ENCODE measurements around the gene GNB1L. TPM values are rescaled to one million over a fixed set of nuclear protein-coding genes. Genes with fewer than 3 reads are reported as not detected.

The GNB1L gene
- total and polyA plus RNA-seq, 2 of the 13 experiments (the other 11 are each of a cell fraction or from before 2014, with no cell fraction given) = 2.5 to 7.4 TPM

DNA sequence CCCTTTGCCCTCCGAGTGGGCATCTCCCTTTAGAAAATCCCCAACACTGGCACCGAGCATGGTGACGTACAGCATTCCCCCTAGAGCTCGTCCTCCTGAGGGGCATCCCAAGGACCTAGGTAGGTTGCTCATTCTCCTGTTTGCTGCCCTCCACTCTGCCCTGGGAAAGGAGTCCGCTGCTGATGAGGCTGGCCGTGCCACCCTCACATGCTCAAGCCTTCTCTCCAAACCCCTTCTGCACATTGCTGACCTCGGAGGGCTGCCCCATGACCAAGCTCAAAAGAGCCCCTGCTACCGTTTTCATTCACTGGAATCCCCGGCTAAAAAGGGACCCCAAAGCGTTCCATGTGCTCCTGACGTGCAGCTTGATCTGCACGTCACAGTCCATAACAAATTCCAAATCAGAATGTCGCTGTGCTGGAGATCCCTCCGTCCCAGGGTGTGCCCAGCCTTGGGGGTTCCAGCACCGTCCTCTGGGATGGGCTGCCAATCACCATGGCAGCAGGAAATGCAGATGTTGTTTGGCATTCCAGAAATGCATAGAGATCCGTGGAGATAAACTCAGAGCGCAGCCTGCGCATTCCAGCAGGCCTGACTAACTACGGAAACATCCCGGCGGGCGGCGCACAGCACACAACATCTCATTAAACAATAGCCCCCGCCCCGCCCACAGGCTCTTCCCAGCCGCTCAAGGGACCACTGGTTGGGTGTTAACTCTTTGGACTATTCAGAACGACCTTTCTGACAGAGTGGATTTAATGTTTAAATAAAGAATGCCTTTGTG, 26.3 kb upstream of the GNB1L start (continued):
- TF ChIP-seq, protein P1, sequence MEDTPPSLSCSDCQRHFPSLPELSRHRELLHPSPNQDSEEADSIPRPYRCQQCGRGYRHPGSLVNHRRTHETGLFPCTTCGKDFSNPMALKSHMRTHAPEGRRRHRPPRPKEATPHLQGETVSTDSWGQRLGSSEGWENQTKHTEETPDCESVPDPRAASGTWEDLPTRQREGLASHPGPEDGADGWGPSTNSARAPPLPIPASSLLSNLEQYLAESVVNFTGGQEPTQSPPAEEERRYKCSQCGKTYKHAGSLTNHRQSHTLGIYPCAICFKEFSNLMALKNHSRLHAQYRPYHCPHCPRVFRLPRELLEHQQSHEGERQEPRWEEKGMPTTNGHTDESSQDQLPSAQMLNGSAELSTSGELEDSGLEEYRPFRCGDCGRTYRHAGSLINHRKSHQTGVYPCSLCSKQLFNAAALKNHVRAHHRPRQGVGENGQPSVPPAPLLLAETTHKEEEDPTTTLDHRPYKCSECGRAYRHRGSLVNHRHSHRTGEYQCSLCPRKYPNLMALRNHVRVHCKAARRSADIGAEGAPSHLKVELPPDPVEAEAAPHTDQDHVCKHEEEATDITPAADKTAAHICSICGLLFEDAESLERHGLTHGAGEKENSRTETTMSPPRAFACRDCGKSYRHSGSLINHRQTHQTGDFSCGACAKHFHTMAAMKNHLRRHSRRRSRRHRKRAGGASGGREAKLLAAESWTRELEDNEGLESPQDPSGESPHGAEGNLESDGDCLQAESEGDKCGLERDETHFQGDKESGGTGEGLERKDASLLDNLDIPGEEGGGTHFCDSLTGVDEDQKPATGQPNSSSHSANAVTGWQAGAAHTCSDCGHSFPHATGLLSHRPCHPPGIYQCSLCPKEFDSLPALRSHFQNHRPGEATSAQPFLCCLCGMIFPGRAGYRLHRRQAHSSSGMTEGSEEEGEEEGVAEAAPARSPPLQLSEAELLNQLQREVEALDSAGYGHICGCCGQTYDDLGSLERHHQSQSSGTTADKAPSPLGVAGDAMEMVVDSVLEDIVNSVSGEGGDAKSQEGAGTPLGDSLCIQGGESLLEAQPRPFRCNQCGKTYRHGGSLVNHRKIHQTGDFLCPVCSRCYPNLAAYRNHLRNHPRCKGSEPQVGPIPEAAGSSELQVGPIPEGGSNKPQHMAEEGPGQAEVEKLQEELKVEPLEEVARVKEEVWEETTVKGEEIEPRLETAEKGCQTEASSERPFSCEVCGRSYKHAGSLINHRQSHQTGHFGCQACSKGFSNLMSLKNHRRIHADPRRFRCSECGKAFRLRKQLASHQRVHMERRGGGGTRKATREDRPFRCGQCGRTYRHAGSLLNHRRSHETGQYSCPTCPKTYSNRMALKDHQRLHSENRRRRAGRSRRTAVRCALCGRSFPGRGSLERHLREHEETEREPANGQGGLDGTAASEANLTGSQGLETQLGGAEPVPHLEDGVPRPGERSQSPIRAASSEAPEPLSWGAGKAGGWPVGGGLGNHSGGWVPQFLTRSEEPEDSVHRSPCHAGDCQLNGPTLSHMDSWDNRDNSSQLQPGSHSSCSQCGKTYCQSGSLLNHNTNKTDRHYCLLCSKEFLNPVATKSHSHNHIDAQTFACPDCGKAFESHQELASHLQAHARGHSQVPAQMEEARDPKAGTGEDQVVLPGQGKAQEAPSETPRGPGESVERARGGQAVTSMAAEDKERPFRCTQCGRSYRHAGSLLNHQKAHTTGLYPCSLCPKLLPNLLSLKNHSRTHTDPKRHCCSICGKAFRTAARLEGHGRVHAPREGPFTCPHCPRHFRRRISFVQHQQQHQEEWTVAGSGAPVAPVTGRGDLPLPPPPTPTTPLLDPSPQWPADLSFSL (CRISPR knock-in tag; IDR thresholded peaks at IDR 0.05) = no peak
- TF ChIP-seq MXI1 (IDR thresholded peaks at IDR 0.05; ENCODE audit: borderline replicate concordance, low read depth, low read length) (peak; percentile 87; the same call in 2 of the 3 replicates), ZNF607 (CRISPR knock-in tag; IDR thresholded peaks at IDR 0.05; ENCODE audit: borderline replicate concordance) (no peak), KAT8 (CRISPR knock-in tag; IDR thresholded peaks at IDR 0.05) (peak; percentile 41; the same call in 1 of the 2 replicates), KLF16 (CRISPR knock-in tag; IDR thresholded peaks at IDR 0.05) (peak in 1 of 2 experiments; percentile 58; a peak in 1 of 4 replicates), ZFP36L1 (CRISPR knock-in tag; IDR thresholded peaks at IDR 0.05) (peak; percentile 79; the same call in 1 of the 2 replicates), ZNF792 (CRISPR knock-in tag; IDR thresholded peaks at IDR 0.05) (0 out of 2 replicates have a peak, but pooled peaks have one; percentile 33), DNMT3B (CRISPR knock-in tag; conservative IDR thresholded peaks at IDR 0.05) (0 out of 2 replicates have a peak, but pooled peaks have one; percentile 39)
- TF ChIP-seq, protein P2, sequence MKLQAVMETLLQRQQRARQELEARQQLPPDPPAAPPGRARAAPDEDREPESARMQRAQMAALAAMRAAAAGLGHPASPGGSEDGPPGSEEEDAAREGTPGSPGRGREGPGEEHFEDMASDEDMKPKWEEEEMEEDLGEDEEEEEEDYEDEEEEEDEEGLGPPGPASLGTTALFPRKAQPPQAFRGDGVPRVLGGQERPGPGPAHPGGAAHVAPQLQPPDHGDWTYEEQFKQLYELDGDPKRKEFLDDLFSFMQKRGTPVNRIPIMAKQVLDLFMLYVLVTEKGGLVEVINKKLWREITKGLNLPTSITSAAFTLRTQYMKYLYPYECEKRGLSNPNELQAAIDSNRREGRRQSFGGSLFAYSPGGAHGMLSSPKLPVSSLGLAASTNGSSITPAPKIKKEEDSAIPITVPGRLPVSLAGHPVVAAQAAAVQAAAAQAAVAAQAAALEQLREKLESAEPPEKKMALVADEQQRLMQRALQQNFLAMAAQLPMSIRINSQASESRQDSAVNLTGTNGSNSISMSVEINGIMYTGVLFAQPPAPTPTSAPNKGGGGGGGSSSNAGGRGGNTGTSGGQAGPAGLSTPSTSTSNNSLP (IDR thresholded peaks at IDR 0.05; ENCODE audit: low read depth, low read length) = 0 out of 2 replicates have a peak, but pooled peaks have one; percentile 49
- TF ChIP-seq, protein P3, sequence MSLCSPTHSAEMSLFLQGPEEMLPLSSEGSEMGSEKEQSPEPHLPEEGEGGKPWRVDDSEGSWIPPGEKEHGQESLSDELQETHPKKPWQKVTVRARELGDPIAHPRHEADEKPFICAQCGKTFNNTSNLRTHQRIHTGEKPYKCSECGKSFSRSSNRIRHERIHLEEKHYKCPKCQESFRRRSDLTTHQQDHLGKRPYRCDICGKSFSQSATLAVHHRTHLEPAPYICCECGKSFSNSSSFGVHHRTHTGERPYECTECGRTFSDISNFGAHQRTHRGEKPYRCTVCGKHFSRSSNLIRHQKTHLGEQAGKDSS (CRISPR knock-in tag; IDR thresholded peaks at IDR 0.05; ENCODE audit: borderline replicate concordance, low read depth) = no peak
- TF ChIP-seq, protein P4, sequence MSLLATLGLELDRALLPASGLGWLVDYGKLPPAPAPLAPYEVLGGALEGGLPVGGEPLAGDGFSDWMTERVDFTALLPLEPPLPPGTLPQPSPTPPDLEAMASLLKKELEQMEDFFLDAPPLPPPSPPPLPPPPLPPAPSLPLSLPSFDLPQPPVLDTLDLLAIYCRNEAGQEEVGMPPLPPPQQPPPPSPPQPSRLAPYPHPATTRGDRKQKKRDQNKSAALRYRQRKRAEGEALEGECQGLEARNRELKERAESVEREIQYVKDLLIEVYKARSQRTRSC (CRISPR knock-in tag; IDR thresholded peaks at IDR 0.05; ENCODE audit: low read depth) = no peak
- TF ChIP-seq, protein P5, sequence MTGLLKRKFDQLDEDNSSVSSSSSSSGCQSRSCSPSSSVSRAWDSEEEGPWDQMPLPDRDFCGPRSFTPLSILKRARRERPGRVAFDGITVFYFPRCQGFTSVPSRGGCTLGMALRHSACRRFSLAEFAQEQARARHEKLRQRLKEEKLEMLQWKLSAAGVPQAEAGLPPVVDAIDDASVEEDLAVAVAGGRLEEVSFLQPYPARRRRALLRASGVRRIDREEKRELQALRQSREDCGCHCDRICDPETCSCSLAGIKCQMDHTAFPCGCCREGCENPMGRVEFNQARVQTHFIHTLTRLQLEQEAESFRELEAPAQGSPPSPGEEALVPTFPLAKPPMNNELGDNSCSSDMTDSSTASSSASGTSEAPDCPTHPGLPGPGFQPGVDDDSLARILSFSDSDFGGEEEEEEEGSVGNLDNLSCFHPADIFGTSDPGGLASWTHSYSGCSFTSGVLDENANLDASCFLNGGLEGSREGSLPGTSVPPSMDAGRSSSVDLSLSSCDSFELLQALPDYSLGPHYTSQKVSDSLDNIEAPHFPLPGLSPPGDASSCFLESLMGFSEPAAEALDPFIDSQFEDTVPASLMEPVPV (CRISPR knock-in tag; IDR thresholded peaks at IDR 0.05) = peak; percentile 42; the same call in 1 of the 2 replicates

Data from HepG2 (cell line).